Measurements from ENCODE around the gene TMEM123. TPM values are rescaled to one million over a fixed set of nuclear protein-coding genes. Genes with fewer than 3 reads are reported as not detected.

The TMEM123 gene
- total and polyA plus RNA-seq, 2 donors (not counting 3 experiments of a cell fraction or from before 2014, with no cell fraction given): 201 to 257 TPM

GRCh38 chr11:102488208-102488607 is 35.6 kb upstream of the TMEM123 start:
- no peak for DNase-seq (ENCODE audit: low read depth, low spot score)
- Histone ChIP-seq H3K36me3 (ENCODE audit: control insufficient read depth in 2 of 2, extremely low read depth in 1 of 2, insufficient read depth in 2 of 2, low read length in 2 of 2) (no peaks in the 10 kb centered on the region), H3K4me3 (replicated peaks in 1 of 3; ENCODE audit: insufficient read depth in 1 of 3, low read depth in 1 of 3, low read length in 3 of 3) (no peak overlapping the region), H2AFZ (ENCODE audit: low read depth, low read length) (no peak overlapping the region), H3K4me2 (ENCODE audit: insufficient read depth, low read length) (no peak overlapping the region), H3K27me3 (ENCODE audit: control insufficient read depth in 2 of 2, insufficient read depth in 2 of 2, low read length in 2 of 2) (no peaks in the 10 kb centered on the region), H3K27ac (ENCODE audit: insufficient read depth, low read depth, low read length) (no peak overlapping the region), H3K9ac (replicated peaks; ENCODE audit: extremely low read depth, insufficient read depth, low read length) (no peak overlapping the region), H4K20me1 (replicated peaks; ENCODE audit: control insufficient read depth, extremely low read depth, insufficient read depth, low read length) (no peaks in the 10 kb centered on the region), H3K9me3 (replicated peaks; ENCODE audit: control insufficient read depth, insufficient read depth, low read length) (no peaks in the 10 kb centered on the region), H3K79me2 (ENCODE audit: control insufficient read depth, insufficient read depth, low read length) (no peaks in the 10 kb centered on the region), H3K4me1 (ENCODE audit: control insufficient read depth, extremely low read depth, insufficient read depth, low read length) (no peaks in the 10 kb centered on the region), H3K9me1 (replicated peaks; ENCODE audit: control insufficient read depth, extremely low read depth, insufficient read depth, low read length) (no peaks in the 10 kb centered on the region)
- intact Hi-C loops (cut with micrococcal nuclease) (no loop called here), dilution Hi-C loops (cut with MboI; ENCODE audit: extremely low pct_ligation_motif_present, low sequenced_read_pairs) (no loop called here)
- TF ChIP-seq POLR2A (IDR thresholded peaks at IDR 0.05; ENCODE audit: low read depth, low read length): no peak
- TF ChIP-seq CTCF (IDR thresholded peaks at IDR 0.05; ENCODE audit: extremely low read depth in 1 of 2, insufficient read depth in 1 of 2, low read depth in 1 of 2, low read length in 2 of 2): no peak
- ChIA-PET CTCF (interaction anchor here (1.7 kb wide), 1 partner anchor 8 kb away, joined by 7 read pairs; no protein-coding TSS in a partner anchor), POLR2A (no interaction called here)
- no TSS peak for BruUV-seq (replicated peaks)
- FAIRE-seq: no peak

- no peak for FAIRE-seq
- H3K4me2 ChIP-seq (ENCODE audit: insufficient read depth, low read length): no peak overlapping the region
- DNase-seq (ENCODE audit: low read depth, low spot score): no peak
- H3K36me3 ChIP-seq (ENCODE audit: control insufficient read depth in 2 of 2, extremely low read depth in 1 of 2, insufficient read depth in 2 of 2, low read length in 2 of 2): no peaks in the 10 kb centered on the region
- no peak overlapping the region for H3K27ac ChIP-seq (ENCODE audit: insufficient read depth, low read depth, low read length)
- dilution Hi-C loops (cut with MboI; ENCODE audit: extremely low pct_ligation_motif_present, low sequenced_read_pairs): no loop called here
- intact Hi-C loops (cut with micrococcal nuclease): no loop called here
- H2AFZ ChIP-seq (ENCODE audit: low read depth, low read length): no peak overlapping the region
- no peaks in the 10 kb centered on the region for H3K27me3 ChIP-seq (ENCODE audit: control insufficient read depth in 2 of 2, insufficient read depth in 2 of 2, low read length in 2 of 2)
- TF ChIP-seq POLR2A (IDR thresholded peaks at IDR 0.05; ENCODE audit: low read depth, low read length): no peak
- BruUV-seq (replicated peaks): no TSS peak
- ChIA-PET POLR2A (no interaction called here), CTCF (interaction anchor here (1.7 kb wide), 1 partner anchor 9 kb away, joined by 7 read pairs; no protein-coding TSS in a partner anchor)
- H3K79me2 ChIP-seq (ENCODE audit: control insufficient read depth, insufficient read depth, low read length): no peaks in the 10 kb centered on the region
- H3K9me3 ChIP-seq (replicated peaks; ENCODE audit: control insufficient read depth, insufficient read depth, low read length): no peaks in the 10 kb centered on the region
- no peak overlapping the region for H3K9ac ChIP-seq (replicated peaks; ENCODE audit: extremely low read depth, insufficient read depth, low read length)
- no peaks in the 10 kb centered on the region for H3K4me1 ChIP-seq (ENCODE audit: control insufficient read depth, extremely low read depth, insufficient read depth, low read length)
- H4K20me1 ChIP-seq (replicated peaks; ENCODE audit: control insufficient read depth, extremely low read depth, insufficient read depth, low read length): no peaks in the 10 kb centered on the region
- H3K4me3 ChIP-seq (replicated peaks in 1 of 3; ENCODE audit: insufficient read depth in 1 of 3, low read depth in 1 of 3, low read length in 3 of 3): no peak overlapping the region
- H3K9me1 ChIP-seq (replicated peaks; ENCODE audit: control insufficient read depth, extremely low read depth, insufficient read depth, low read length): no peaks in the 10 kb centered on the region
These were observed 34.6 kb upstream of the TMEM123 start for GRCh38 chr11:102487214-102487613.
